ENCODE data around the gene MAP1B.
A peak's percentile ranks its signal among the peaks of the same experiment; 100 is the strongest.

Gene MAP1B

GRCh38 chr5:72134226-72134899, 27.1 kb downstream of the MAP1B start:
- DNase-seq = no peak

- no peak for DNase-seq
These were observed 30.6 kb downstream of the MAP1B start for GRCh38 chr5:72137826-72138409.

GRCh38 chr5:72138943-72139521, 31.8 kb downstream of the MAP1B start:
- peak; percentile 79 for DNase-seq

GRCh38 chr5:72140711-72141110, 33.4 kb downstream of the MAP1B start:
- DNase-seq = no peak

- DNase-seq = no peak
These were observed 34.4 kb downstream of the MAP1B start for GRCh38 chr5:72141440-72142355.

GRCh38 chr5:72144762-72145161, 37.5 kb downstream of the MAP1B start:
- no peak for DNase-seq

GRCh38 chr5:72145348-72145747, 38.1 kb downstream of the MAP1B start:
- no peak for DNase-seq

GRCh38 chr5:72146056-72146455, 38.8 kb downstream of the MAP1B start:
- DNase-seq = no peak

- no peak for DNase-seq
These were observed 40.3 kb downstream of the MAP1B start for GRCh38 chr5:72147569-72147968.

GRCh38 chr5:72149742-72150141, 42.5 kb downstream of the MAP1B start:
- DNase-seq = no peak

- DNase-seq = no peak
These were observed 43.9 kb downstream of the MAP1B start for GRCh38 chr5:72151169-72151568.

- DNase-seq = no peak
These were observed 44.4 kb downstream of the MAP1B start for GRCh38 chr5:72151646-72152045.

GRCh38 chr5:72152545-72152944, 45.3 kb downstream of the MAP1B start:
- no peak for DNase-seq

GRCh38 chr5:72153551-72153950, 46.3 kb downstream of the MAP1B start:
- DNase-seq = no peak

- DNase-seq = no peak
These were observed 46.9 kb downstream of the MAP1B start for GRCh38 chr5:72154076-72154756.

GRCh38 chr5:72156946-72157624, 49.8 kb downstream of the MAP1B start:
- DNase-seq = no peak

- no peak for DNase-seq
These were observed 50.3 kb downstream of the MAP1B start for GRCh38 chr5:72157625-72157962.

- no peak for DNase-seq
These were observed 52.2 kb downstream of the MAP1B start for GRCh38 chr5:72159501-72159911.

- no peak for DNase-seq
These were observed 53.1 kb downstream of the MAP1B start for GRCh38 chr5:72160329-72160728.

- DNase-seq = no peak
These were observed 53.7 kb downstream of the MAP1B start for GRCh38 chr5:72160959-72161358.

- no peak for DNase-seq
These were observed 54.7 kb downstream of the MAP1B start for GRCh38 chr5:72161951-72162350.

GRCh38 chr5:72163349-72163983, 56.2 kb downstream of the MAP1B start:
- DNase-seq = no peak

Measured in activated CD4-positive, alpha-beta T cell treated with anti-CD3 and anti-CD28 coated beads, Interleukin-2, amount 50 U/mL, for 16 hours (primary cell).